Astrocyte (in vitro differentiated cells and primary cell): ENCODE data around the gene DNAH9. TPM values are rescaled to one million over a fixed set of nuclear protein-coding genes. Genes with fewer than 3 reads are reported as not detected.

ENCODE experiments used
- DNase-seq: peaks from one replicate; pipeline ENCODE4 v3.0.0-alpha.2; 2010; ENCODE audit warnings: low read depth
- FAIRE-seq: peaks from 2 replicates; lab custom pipeline; 2011; peaks lifted over from hg19 to GRCh38; lab: Jason Lieb, UNC
- H2AFZ ChIP-seq: 2 replicates; pipeline ENCODE4 v1.6.0; 2012; ENCODE audit warnings: low read depth, low read length, inconsistent platforms
- H3K27ac ChIP-seq: 2 replicates; pipeline ENCODE4 v1.5.1; 2011; ENCODE audit warnings: low read depth, low read length, inconsistent platforms
- H3K27me3 ChIP-seq: 2 replicates; pipeline ENCODE4 v1.6.0; 2011; ENCODE audit warnings: low read length, inconsistent platforms; ENCODE audit not compliant: insufficient read depth
- H3K36me3 ChIP-seq: 2 replicates; pipeline ENCODE4 v1.5.1; 2011; ENCODE audit warnings: low read length, inconsistent platforms; ENCODE audit not compliant: insufficient read depth
- H3K4me1 ChIP-seq: 2 replicates; pipeline ENCODE4 v1.5.1; 2011; ENCODE audit warnings: low read length, inconsistent platforms; ENCODE audit not compliant: insufficient read depth
- H3K4me2 ChIP-seq: 2 replicates; pipeline ENCODE4 v1.6.0; 2012; ENCODE audit warnings: low read length, inconsistent platforms
- H3K4me3 ChIP-seq: 2 replicates; pipeline ENCODE4 v1.5.1; 2011; ENCODE audit warnings: low read depth, mild to moderate bottlenecking, low read length, inconsistent platforms; ENCODE audit not compliant: insufficient read depth
- H3K79me2 ChIP-seq: 2 replicates; pipeline ENCODE4 v1.6.0; 2012; ENCODE audit warnings: mild to moderate bottlenecking, low read length, inconsistent platforms; ENCODE audit not compliant: insufficient read depth
- H3K9ac ChIP-seq: 2 replicates; pipeline ENCODE4 v1.6.0; 2012; ENCODE audit warnings: mild to moderate bottlenecking, low read length, inconsistent platforms
- H3K9me3 ChIP-seq: 2 replicates; pipeline ENCODE4 v1.5.1; 2012; ENCODE audit warnings: low read depth, mild to moderate bottlenecking, low read length, inconsistent platforms; ENCODE audit not compliant: insufficient read depth
- H4K20me1 ChIP-seq: 2 replicates; pipeline ENCODE4 v1.6.0; 2012; ENCODE audit warnings: low read length, inconsistent platforms; ENCODE audit not compliant: insufficient read depth
- H3K27ac Mint-ChIP-seq: one replicate; pipeline ENCODE4 v1.8.0; 2021; ENCODE audit warnings: mild to moderate bottlenecking, mixed read lengths; ENCODE audit not compliant: unreplicated experiment
- H3K27me3 Mint-ChIP-seq: one replicate; pipeline ENCODE4 v1.8.0; 2021; ENCODE audit warnings: low read depth, mixed read lengths; ENCODE audit not compliant: unreplicated experiment
- H3K36me3 Mint-ChIP-seq: one replicate; pipeline ENCODE4 v1.8.0; 2021; ENCODE audit warnings: low read depth, mixed read lengths; ENCODE audit not compliant: unreplicated experiment
- H3K4me1 Mint-ChIP-seq: one replicate; pipeline ENCODE4 v1.8.0; 2021; ENCODE audit warnings: low read depth, mixed read lengths; ENCODE audit not compliant: unreplicated experiment
- H3K4me3 Mint-ChIP-seq: one replicate; pipeline ENCODE4 v1.8.0; 2021; ENCODE audit warnings: mild to moderate bottlenecking, moderate library complexity, mixed read lengths; ENCODE audit not compliant: unreplicated experiment
- H3K9me3 Mint-ChIP-seq: one replicate; pipeline ENCODE4 v1.8.0; 2021; ENCODE audit warnings: mild to moderate bottlenecking, mixed read lengths; ENCODE audit not compliant: unreplicated experiment
- CTCF ChIP-seq: IDR thresholded peaks from 2 replicates; pipeline ENCODE4 v1.5.1; 2011; ENCODE audit warnings: low read depth, mild to moderate bottlenecking, inconsistent platforms, low read length, moderate library complexity; ENCODE audit not compliant: insufficient read depth
- EZH2 ChIP-seq: IDR thresholded peaks from 2 replicates; pipeline ENCODE4 v1.6.1; 2012; ENCODE audit warnings: mild to moderate bottlenecking, low read length, inconsistent platforms; ENCODE audit not compliant: insufficient read depth
- total RNA-seq: library from RNA; stranded (reverse); gene quantifications from 2 replicates; pipeline ENCODE4 v1.2.1, GENCODE V29; 2021

The DNAH9 gene
- total RNA-seq, 1 donor from 2014 or later, result not detected

- Histone ChIP-seq H3K79me2 (no peaks in the 10 kb centered on the region), H2AFZ (no peak overlapping the region), H3K27me3 (no peaks in the 10 kb centered on the region), H3K4me3 (no peak overlapping the region), H3K4me2 (no peak overlapping the region), H3K4me1 (no peaks in the 10 kb centered on the region), H3K27ac (no peak overlapping the region), H3K36me3 (no peaks in the 10 kb centered on the region), H4K20me1 (no peaks in the 10 kb centered on the region), H3K9me3 (peaks cover 6% of the 10 kb centered on the region), H3K9ac (no peak overlapping the region)
- Mint-ChIP-seq H3K27me3 (no peaks in the 10 kb centered on the region), H3K9me3 (peaks cover 16% of the 10 kb centered on the region), H3K27ac (no peak overlapping the region), H3K4me1 (no peaks in the 10 kb centered on the region), H3K36me3 (no peaks in the 10 kb centered on the region), H3K4me3 (no peak overlapping the region)
- FAIRE-seq (no peak), DNase-seq (no peak)
- TF ChIP-seq CTCF (no peak), EZH2 (no peak)
These were observed 105.8 kb downstream of the DNAH9 start for GRCh38 chr17:11704041-11704440.

- Histone ChIP-seq H3K27ac (no peak overlapping the region), H3K27me3 (no peaks in the 10 kb centered on the region), H3K9ac (no peak overlapping the region), H2AFZ (no peak overlapping the region), H3K4me3 (no peak overlapping the region), H4K20me1 (no peaks in the 10 kb centered on the region), H3K36me3 (no peaks in the 10 kb centered on the region), H3K9me3 (peaks cover 6% of the 10 kb centered on the region), H3K4me1 (no peaks in the 10 kb centered on the region), H3K79me2 (no peaks in the 10 kb centered on the region), H3K4me2 (no peak overlapping the region)
- H3K4me1 Mint-ChIP-seq, result no peaks in the 10 kb centered on the region
- H3K4me3 Mint-ChIP-seq, result no peak overlapping the region
- no peaks in the 10 kb centered on the region for H3K27me3 Mint-ChIP-seq
- DNase-seq (no peak), FAIRE-seq (no peak)
- no peak for TF ChIP-seq CTCF
- no peak for TF ChIP-seq EZH2
- no peaks in the 10 kb centered on the region for H3K36me3 Mint-ChIP-seq
- peaks cover 16% of the 10 kb centered on the region for H3K9me3 Mint-ChIP-seq
- no peak overlapping the region for H3K27ac Mint-ChIP-seq
These were observed 106.8 kb downstream of the DNAH9 start for GRCh38 chr17:11705111-11705510.

- no peak for TF ChIP-seq CTCF
- no peak for TF ChIP-seq EZH2
- Histone ChIP-seq H3K4me2 (no peak overlapping the region), H3K27me3 (no peaks in the 10 kb centered on the region), H2AFZ (no peak overlapping the region), H3K79me2 (no peaks in the 10 kb centered on the region), H3K9ac (no peak overlapping the region), H3K27ac (no peak overlapping the region), H3K36me3 (no peaks in the 10 kb centered on the region), H4K20me1 (no peaks in the 10 kb centered on the region), H3K9me3 (peaks cover 3% of the 10 kb centered on the region), H3K4me1 (no peaks in the 10 kb centered on the region), H3K4me3 (no peak overlapping the region)
- Mint-ChIP-seq H3K4me1 (no peaks in the 10 kb centered on the region), H3K9me3 (peaks cover 6% of the 10 kb centered on the region), H3K27ac (no peak overlapping the region), H3K27me3 (no peaks in the 10 kb centered on the region), H3K36me3 (no peaks in the 10 kb centered on the region), H3K4me3 (no peak overlapping the region)
- FAIRE-seq, result no peak
- DNase-seq, result no peak
These were observed 109.3 kb downstream of the DNAH9 start for GRCh38 chr17:11707586-11707985.
